ENCODE data around the gene MPPED2. TPM values are rescaled to one million over a fixed set of nuclear protein-coding genes. Genes with fewer than 3 reads are reported as not detected.

The MPPED2 gene
- total RNA-seq, 1 donor from 2014 or later, result 50.2 TPM

DNA sequence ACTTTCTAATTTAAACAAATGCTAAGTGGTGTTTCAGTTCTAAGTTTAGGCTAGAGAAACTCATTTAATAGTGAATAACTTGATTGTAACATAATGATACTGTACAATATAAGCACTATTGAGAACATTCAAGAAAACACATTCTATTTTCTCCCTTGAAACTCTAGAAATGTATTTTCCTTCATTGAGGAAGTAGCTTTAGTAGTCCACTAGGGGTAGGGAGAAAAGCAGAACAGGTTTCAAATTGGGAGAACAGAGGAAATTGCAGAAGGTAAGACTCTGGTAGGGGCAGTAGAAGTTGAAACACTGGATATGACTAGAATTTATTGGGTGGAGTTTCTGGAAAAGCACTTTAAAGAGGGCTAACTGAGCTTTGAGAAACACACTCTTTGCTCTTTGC is 31.6 kb upstream of the MPPED2 start:
- Mint-ChIP-seq H3K4me1 (ENCODE audit: unreplicated experiment) (no peaks in the 10 kb centered on the region), H3K4me3 (ENCODE audit: unreplicated experiment) (no peak overlapping the region), H3K9me3 (ENCODE audit: unreplicated experiment) (no peaks in the 10 kb centered on the region), H3K27ac (ENCODE audit: unreplicated experiment) (no peak overlapping the region), H3K27me3 (ENCODE audit: unreplicated experiment) (no peaks in the 10 kb centered on the region), H3K36me3 (ENCODE audit: low read depth, unreplicated experiment) (no peaks in the 10 kb centered on the region)
- no peak for DNase-seq (ENCODE audit: low spot score)
- peak; percentile 35 for TF ChIP-seq CTCF (IDR thresholded peaks at IDR 0.05; ENCODE audit: unreplicated experiment)

DNA sequence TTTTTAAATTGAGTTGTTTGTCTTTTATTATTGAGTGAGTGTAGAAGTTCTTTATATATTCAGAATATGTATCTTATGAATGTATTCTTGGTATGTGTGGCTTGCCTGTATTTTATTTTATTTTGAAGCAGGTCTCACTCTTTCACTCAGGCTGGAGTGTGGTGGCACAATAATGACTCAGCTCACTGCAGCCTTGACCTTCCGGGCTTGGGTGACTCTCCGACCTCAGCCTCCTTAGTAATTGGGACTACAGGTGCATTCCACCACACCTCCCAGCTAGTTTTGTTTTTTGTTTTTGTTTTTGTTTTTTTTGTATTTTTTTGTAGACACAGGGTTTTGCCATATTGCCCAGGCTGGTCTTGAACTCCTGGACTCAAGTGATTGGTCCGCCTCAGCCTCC is 24.5 kb upstream of the MPPED2 start:
- DNase-seq (ENCODE audit: low spot score), result no peak
- H3K4me3 Mint-ChIP-seq (ENCODE audit: unreplicated experiment), result no peak overlapping the region
- H3K27me3 Mint-ChIP-seq (ENCODE audit: unreplicated experiment), result no peaks in the 10 kb centered on the region
- no peaks in the 10 kb centered on the region for H3K9me3 Mint-ChIP-seq (ENCODE audit: unreplicated experiment)
- no peaks in the 10 kb centered on the region for H3K36me3 Mint-ChIP-seq (ENCODE audit: low read depth, unreplicated experiment)
- TF ChIP-seq CTCF (IDR thresholded peaks at IDR 0.05; ENCODE audit: unreplicated experiment), result no peak
- H3K27ac Mint-ChIP-seq (ENCODE audit: unreplicated experiment), result no peak overlapping the region
- peaks cover 2% of the 10 kb centered on the region for H3K4me1 Mint-ChIP-seq (ENCODE audit: unreplicated experiment)

DNA sequence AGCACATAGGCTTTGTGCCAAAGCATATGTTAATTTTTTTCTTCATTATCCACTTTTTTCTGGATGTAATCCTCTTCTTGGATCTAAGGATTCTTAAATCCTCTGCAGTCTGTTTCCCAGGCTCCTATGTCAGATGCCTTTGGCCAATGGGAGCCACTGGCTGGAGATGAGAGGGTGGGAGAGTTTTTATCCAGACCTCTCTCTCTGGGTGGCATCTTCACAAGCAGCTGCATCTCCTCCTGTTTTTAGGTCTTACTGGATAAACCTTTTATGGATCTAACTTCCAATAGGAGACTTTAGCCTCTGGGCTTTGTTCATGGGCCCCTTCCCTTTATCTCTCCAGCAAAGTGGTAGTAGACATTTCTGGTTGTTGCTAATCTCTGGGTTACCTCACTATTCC is 22.4 kb upstream of the MPPED2 start:
- no peaks in the 10 kb centered on the region for H3K9me3 Mint-ChIP-seq (ENCODE audit: unreplicated experiment)
- H3K4me1 Mint-ChIP-seq (ENCODE audit: unreplicated experiment), result peaks cover 11% of the 10 kb centered on the region
- no peaks in the 10 kb centered on the region for H3K27me3 Mint-ChIP-seq (ENCODE audit: unreplicated experiment)
- no peak overlapping the region for H3K4me3 Mint-ChIP-seq (ENCODE audit: unreplicated experiment)
- no peaks in the 10 kb centered on the region for H3K36me3 Mint-ChIP-seq (ENCODE audit: low read depth, unreplicated experiment)
- no peak for TF ChIP-seq CTCF (IDR thresholded peaks at IDR 0.05; ENCODE audit: unreplicated experiment)
- no peak for DNase-seq (ENCODE audit: low spot score)
- no peak overlapping the region for H3K27ac Mint-ChIP-seq (ENCODE audit: unreplicated experiment)

GRCh38 chr11:30605036-30605605 is 19.0 kb upstream of the MPPED2 start:
- H3K4me3 Mint-ChIP-seq (ENCODE audit: unreplicated experiment), result no peak overlapping the region
- no peak for DNase-seq (ENCODE audit: low spot score)
- peak; percentile 40 for TF ChIP-seq CTCF (IDR thresholded peaks at IDR 0.05; ENCODE audit: unreplicated experiment)
- H3K27ac Mint-ChIP-seq (ENCODE audit: unreplicated experiment), result peak overlapping the region; percentile 74
- no peaks in the 10 kb centered on the region for H3K36me3 Mint-ChIP-seq (ENCODE audit: low read depth, unreplicated experiment)
- no peaks in the 10 kb centered on the region for H3K9me3 Mint-ChIP-seq (ENCODE audit: unreplicated experiment)
- peaks cover 11% of the 10 kb centered on the region for H3K4me1 Mint-ChIP-seq (ENCODE audit: unreplicated experiment)
- no peaks in the 10 kb centered on the region for H3K27me3 Mint-ChIP-seq (ENCODE audit: unreplicated experiment)

DNA sequence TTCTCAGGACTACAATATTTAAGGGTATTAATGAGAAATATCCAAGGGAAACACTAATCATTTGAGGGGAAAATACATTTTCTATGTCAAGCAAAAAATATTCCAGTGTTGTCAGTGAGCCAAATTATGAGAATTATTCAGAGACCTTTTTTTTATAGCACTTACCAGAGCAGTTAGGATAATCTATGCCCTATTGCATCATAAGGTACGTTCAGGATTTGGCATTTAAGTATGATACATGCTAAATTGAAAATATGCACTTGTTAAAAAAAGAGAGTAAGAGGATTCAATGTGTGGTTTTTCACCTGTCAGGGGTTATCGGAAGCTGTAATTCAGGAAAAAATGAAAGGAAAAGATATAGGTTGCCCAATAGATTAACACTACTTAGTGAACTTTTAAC is 17.2 kb upstream of the MPPED2 start:
- Mint-ChIP-seq H3K27me3 (ENCODE audit: unreplicated experiment) (no peaks in the 10 kb centered on the region), H3K36me3 (ENCODE audit: low read depth, unreplicated experiment) (no peaks in the 10 kb centered on the region), H3K4me3 (ENCODE audit: unreplicated experiment) (no peak overlapping the region), H3K4me1 (ENCODE audit: unreplicated experiment) (peaks cover 11% of the 10 kb centered on the region), H3K9me3 (ENCODE audit: unreplicated experiment) (no peaks in the 10 kb centered on the region), H3K27ac (ENCODE audit: unreplicated experiment) (no peak overlapping the region)
- no peak for DNase-seq (ENCODE audit: low spot score)
- no peak for TF ChIP-seq CTCF (IDR thresholded peaks at IDR 0.05; ENCODE audit: unreplicated experiment)

Data from endothelial cell (in vitro differentiated cells).